WTC11 (cell line): ENCODE results near the gene CCSER1.

Source experiments
- CREB1 ChIP-seq: sonication (generic); formaldehyde crosslinking; IDR thresholded peaks from 2 replicates; pipeline ENCODE4 v1.8.0; 2023; ENCODE audit warnings: mild to moderate bottlenecking, missing genetic modification reagents
- HMGA2 ChIP-seq: fragments of 250-450 bp; sonication (Bioruptor Pico); IDR thresholded peaks from 2 replicates; pipeline ENCODE4 v1.4.0; 2021; ENCODE audit warnings: mild to moderate bottlenecking, moderate library complexity
- JUN ChIP-seq: sonication (generic); formaldehyde crosslinking; IDR thresholded peaks from 2 replicates; pipeline ENCODE4 v1.8.0; 2023; ENCODE audit warnings: mild to moderate bottlenecking, missing genetic modification reagents
- NFYB ChIP-seq: sonication (generic); formaldehyde crosslinking; conservative IDR thresholded peaks from 2 replicates; pipeline ENCODE4 v1.8.0; 2022; ENCODE audit warnings: low read depth, missing genetic modification reagents
- NR2C2 ChIP-seq: sonication (generic); formaldehyde crosslinking; IDR thresholded peaks from 2 replicates; pipeline ENCODE4 v1.8.0; 2022; ENCODE audit warnings: mild to moderate bottlenecking, missing genetic modification reagents
- ZNF263 ChIP-seq: sonication (generic); formaldehyde crosslinking; IDR thresholded peaks from 2 replicates; pipeline ENCODE4 v1.8.1; 2022; ENCODE audit warnings: low read depth, mild to moderate bottlenecking, moderate library complexity, missing genetic modification reagents
- TF ChIP-seq, protein P1 (sequence below): fragments of 250-450 bp; sonication (Bioruptor Pico); conservative IDR thresholded peaks from 2 replicates; pipeline ENCODE4 v1.9.0; 2021; ENCODE audit warnings: mild to moderate bottlenecking
- TF ChIP-seq, protein P2 (sequence below): fragments of 250-450 bp; sonication (Bioruptor Pico); IDR thresholded peaks from 2 replicates; pipeline ENCODE4 v2.1.2; 2022; ENCODE audit warnings: mild to moderate bottlenecking, moderate library complexity
- TF ChIP-seq, protein P3 (sequence below): fragments of 200-600 bp; IDR thresholded peaks from 2 replicates; pipeline ENCODE4 v1.8.0; 2022; ENCODE audit warnings: antibody characterized with exemption
- TF ChIP-seq, protein P4 (sequence below): sonication (generic); formaldehyde crosslinking; IDR thresholded peaks from 2 replicates; pipeline ENCODE4 v1.8.1; 2022; ENCODE audit warnings: mild to moderate bottlenecking, moderate library complexity, missing genetic modification reagents
- TF ChIP-seq, protein P5 (sequence below): sonication (generic); formaldehyde crosslinking; IDR thresholded peaks from 2 replicates; pipeline ENCODE4 v1.8.1; 2022; ENCODE audit warnings: missing genetic modification reagents, borderline replicate concordance
- TF ChIP-seq, protein P6 (sequence below): sonication (generic); formaldehyde crosslinking; IDR thresholded peaks from 2 replicates; pipeline ENCODE4 v1.8.1; 2023; ENCODE audit warnings: mild to moderate bottlenecking, moderate library complexity, missing genetic modification reagents

- TF ChIP-seq, protein P1, sequence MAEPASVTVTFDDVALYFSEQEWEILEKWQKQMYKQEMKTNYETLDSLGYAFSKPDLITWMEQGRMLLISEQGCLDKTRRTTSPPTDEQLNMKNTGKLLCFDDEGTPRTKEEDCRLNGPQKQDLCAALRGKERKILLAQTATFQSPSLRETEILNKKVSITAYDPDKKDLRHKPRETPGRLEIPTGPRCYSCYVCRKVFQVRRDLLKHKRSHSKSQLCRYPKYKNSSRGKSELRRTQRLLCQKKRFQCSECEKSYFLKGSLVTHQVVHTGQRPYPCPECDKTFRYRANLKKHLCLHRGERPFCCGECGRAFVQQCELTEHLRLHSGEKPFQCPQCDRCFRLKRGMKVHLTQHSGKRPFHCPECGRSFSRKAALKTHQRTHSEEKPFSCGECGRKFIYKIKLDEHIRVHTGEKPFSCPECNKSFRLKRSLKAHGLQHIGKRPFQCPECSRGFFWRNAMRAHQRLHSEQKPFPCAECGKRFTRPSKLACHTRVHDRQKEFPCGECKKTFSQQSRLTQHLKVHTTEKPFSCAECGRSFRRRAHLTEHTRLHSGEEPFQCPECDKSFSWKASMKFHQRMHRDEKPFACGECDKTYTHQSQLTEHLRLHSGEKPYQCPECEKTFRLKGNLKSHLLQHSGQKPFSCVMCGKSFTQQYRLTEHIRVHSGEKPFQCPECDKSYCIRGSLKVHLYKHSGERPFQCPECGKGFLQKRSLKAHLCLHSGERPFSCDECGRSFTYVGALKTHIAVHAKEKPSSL (CRISPR knock-in tag): no peak
- no peak for TF ChIP-seq ZNF263 (CRISPR knock-in tag)
- TF ChIP-seq, protein P2, sequence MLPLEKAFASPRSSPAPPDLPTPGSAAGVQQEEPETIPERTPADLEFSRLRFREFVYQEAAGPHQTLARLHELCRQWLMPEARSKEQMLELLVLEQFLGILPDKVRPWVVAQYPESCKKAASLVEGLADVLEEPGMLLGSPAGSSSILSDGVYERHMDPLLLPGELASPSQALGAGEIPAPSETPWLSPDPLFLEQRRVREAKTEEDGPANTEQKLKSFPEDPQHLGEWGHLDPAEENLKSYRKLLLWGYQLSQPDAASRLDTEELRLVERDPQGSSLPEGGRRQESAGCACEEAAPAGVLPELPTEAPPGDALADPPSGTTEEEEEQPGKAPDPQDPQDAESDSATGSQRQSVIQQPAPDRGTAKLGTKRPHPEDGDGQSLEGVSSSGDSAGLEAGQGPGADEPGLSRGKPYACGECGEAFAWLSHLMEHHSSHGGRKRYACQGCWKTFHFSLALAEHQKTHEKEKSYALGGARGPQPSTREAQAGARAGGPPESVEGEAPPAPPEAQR (CRISPR knock-in tag): no peak
- no peak for TF ChIP-seq CREB1 (CRISPR knock-in tag)
- TF ChIP-seq, protein P3, sequence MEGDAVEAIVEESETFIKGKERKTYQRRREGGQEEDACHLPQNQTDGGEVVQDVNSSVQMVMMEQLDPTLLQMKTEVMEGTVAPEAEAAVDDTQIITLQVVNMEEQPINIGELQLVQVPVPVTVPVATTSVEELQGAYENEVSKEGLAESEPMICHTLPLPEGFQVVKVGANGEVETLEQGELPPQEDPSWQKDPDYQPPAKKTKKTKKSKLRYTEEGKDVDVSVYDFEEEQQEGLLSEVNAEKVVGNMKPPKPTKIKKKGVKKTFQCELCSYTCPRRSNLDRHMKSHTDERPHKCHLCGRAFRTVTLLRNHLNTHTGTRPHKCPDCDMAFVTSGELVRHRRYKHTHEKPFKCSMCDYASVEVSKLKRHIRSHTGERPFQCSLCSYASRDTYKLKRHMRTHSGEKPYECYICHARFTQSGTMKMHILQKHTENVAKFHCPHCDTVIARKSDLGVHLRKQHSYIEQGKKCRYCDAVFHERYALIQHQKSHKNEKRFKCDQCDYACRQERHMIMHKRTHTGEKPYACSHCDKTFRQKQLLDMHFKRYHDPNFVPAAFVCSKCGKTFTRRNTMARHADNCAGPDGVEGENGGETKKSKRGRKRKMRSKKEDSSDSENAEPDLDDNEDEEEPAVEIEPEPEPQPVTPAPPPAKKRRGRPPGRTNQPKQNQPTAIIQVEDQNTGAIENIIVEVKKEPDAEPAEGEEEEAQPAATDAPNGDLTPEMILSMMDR: no peak
- TF ChIP-seq NR2C2 (CRISPR knock-in tag): no peak
- TF ChIP-seq, protein P4, sequence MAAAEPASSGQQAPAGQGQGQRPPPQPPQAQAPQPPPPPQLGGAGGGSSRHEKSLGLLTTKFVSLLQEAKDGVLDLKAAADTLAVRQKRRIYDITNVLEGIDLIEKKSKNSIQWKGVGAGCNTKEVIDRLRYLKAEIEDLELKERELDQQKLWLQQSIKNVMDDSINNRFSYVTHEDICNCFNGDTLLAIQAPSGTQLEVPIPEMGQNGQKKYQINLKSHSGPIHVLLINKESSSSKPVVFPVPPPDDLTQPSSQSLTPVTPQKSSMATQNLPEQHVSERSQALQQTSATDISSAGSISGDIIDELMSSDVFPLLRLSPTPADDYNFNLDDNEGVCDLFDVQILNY (CRISPR knock-in tag): no peak
- TF ChIP-seq, protein P5, sequence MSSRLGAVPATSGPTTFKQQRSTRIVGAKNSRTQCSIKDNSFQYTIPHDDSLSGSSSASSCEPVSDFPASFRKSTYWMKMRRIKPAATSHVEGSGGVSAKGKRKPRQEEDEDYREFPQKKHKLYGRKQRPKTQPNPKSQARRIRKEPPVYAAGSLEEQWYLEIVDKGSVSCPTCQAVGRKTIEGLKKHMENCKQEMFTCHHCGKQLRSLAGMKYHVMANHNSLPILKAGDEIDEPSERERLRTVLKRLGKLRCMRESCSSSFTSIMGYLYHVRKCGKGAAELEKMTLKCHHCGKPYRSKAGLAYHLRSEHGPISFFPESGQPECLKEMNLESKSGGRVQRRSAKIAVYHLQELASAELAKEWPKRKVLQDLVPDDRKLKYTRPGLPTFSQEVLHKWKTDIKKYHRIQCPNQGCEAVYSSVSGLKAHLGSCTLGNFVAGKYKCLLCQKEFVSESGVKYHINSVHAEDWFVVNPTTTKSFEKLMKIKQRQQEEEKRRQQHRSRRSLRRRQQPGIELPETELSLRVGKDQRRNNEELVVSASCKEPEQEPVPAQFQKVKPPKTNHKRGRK: no peak
- TF ChIP-seq NFYB (CRISPR knock-in tag): no peak
- TF ChIP-seq JUN (CRISPR knock-in tag): no peak
- TF ChIP-seq, protein P6, sequence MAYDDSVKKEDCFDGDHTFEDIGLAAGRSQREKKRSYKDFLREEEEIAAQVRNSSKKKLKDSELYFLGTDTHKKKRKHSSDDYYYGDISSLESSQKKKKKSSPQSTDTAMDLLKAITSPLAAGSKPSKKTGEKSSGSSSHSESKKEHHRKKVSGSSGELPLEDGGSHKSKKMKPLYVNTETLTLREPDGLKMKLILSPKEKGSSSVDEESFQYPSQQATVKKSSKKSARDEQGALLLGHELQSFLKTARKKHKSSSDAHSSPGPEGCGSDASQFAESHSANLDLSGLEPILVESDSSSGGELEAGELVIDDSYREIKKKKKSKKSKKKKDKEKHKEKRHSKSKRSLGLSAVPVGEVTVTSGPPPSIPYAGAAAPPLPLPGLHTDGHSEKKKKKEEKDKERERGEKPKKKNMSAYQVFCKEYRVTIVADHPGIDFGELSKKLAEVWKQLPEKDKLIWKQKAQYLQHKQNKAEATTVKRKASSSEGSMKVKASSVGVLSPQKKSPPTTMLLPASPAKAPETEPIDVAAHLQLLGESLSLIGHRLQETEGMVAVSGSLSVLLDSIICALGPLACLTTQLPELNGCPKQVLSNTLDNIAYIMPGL (CRISPR knock-in tag): no peak
- no peak for TF ChIP-seq HMGA2 (CRISPR knock-in tag)
Measured at GRCh38 chr4:90226734-90227133, 99.5 kb downstream of the CCSER1 start.
